ENCODE data around the gene EXOC3L4. TPM values are rescaled to one million over a fixed set of nuclear protein-coding genes. Genes with fewer than 3 reads are reported as not detected.

The EXOC3L4 gene
- total and polyA plus RNA-seq, 2 donors (not counting 3 experiments of a cell fraction or from before 2014, with no cell fraction given) = not detected

DNA sequence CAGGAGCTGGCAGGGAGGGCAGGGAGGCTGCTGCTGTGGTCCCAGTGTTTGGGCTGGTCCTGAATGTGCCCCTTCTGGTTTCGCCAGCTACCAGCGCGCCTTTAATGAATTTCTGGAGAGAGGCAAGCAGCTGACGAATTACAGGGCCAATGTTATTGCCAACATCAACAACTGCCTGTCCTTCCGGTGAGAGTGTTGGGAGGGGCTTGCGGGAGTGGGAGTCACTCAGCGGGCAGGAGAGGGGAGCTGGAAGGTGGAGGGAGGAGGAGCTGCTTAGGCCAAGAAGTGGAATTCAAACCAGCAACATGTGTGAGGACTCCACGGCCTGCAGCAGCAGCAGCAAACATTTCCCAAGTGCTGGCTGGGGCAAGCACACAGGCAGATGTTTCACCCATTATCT is 36.4 kb downstream of the EXOC3L4 start:
- H3K9me1 ChIP-seq (replicated peaks; ENCODE audit: control insufficient read depth, extremely low read depth, insufficient read depth, low read length) = no peaks in the 10 kb centered on the region
- dilution Hi-C loops (cut with MboI; ENCODE audit: extremely low pct_ligation_motif_present, low sequenced_read_pairs) (no loop called here), intact Hi-C loops (cut with micrococcal nuclease) (no loop called here)
- H3K9me3 ChIP-seq (replicated peaks; ENCODE audit: control insufficient read depth, insufficient read depth, low read length) = no peaks in the 10 kb centered on the region
- H3K27ac ChIP-seq (ENCODE audit: insufficient read depth, low read depth, low read length) = no peak overlapping the region
- H4K20me1 ChIP-seq (replicated peaks; ENCODE audit: control insufficient read depth, extremely low read depth, insufficient read depth, low read length) = no peaks in the 10 kb centered on the region
- BruUV-seq (replicated peaks) = no TSS peak
- H3K4me1 ChIP-seq (ENCODE audit: control insufficient read depth, extremely low read depth, insufficient read depth, low read length) = peaks cover 16% of the 10 kb centered on the region
- H2AFZ ChIP-seq (ENCODE audit: low read depth, low read length) = no peak overlapping the region
- H3K4me2 ChIP-seq (ENCODE audit: insufficient read depth, low read length) = no peak overlapping the region
- H3K9ac ChIP-seq (replicated peaks; ENCODE audit: extremely low read depth, insufficient read depth, low read length) = no peak overlapping the region
- H3K4me3 ChIP-seq (replicated peaks in 1 of 3; ENCODE audit: insufficient read depth in 1 of 3, low read depth in 1 of 3, low read length in 3 of 3) = no peak overlapping the region
- DNase-seq (ENCODE audit: low read depth, low spot score) = no peak
- peaks cover 0 to 28% of the 10 kb centered on the region in 2 experiments for H3K36me3 ChIP-seq (ENCODE audit: control insufficient read depth in 2 of 2, extremely low read depth in 1 of 2, insufficient read depth in 2 of 2, low read length in 2 of 2)
- POLR2A ChIA-PET = no interaction called here
- CTCF ChIA-PET = interaction anchor here (0.5 to 6.9 kb wide), 5 partner anchors 10 to 161 kb away, joined by 3 to 86 read pairs (median 5); no protein-coding TSS in a partner anchor
- TF ChIP-seq POLR2AphosphoS5 (IDR thresholded peaks at IDR 0.05; ENCODE audit: insufficient read depth, low read depth, low read length) = no peak
- no peak for TF ChIP-seq JUN (IDR thresholded peaks at IDR 0.05; ENCODE audit: borderline replicate concordance, insufficient read depth, insufficient read length, low read depth)
- no peak for TF ChIP-seq CTCF (IDR thresholded peaks at IDR 0.05; ENCODE audit: extremely low read depth in 1 of 2, insufficient read depth in 1 of 2, low read depth in 1 of 2, low read length in 2 of 2)
- no peak for TF ChIP-seq MAX (IDR thresholded peaks at IDR 0.05; ENCODE audit: insufficient read depth, insufficient read length)
- no peak for TF ChIP-seq FOS (IDR thresholded peaks at IDR 0.05; ENCODE audit: borderline replicate concordance, insufficient read depth, low read length)
- no peak for TF ChIP-seq EZH2 (IDR thresholded peaks at IDR 0.05; ENCODE audit: borderline replicate concordance, low read depth, low read length, severe bottlenecking)
- no peak for TF ChIP-seq GATA2 (IDR thresholded peaks at IDR 0.05; ENCODE audit: insufficient read depth, insufficient read length, low read depth, low read length)
- TF ChIP-seq POLR2A (IDR thresholded peaks at IDR 0.05; ENCODE audit: low read depth, low read length) = no peak
- no peaks in the 10 kb centered on the region for H3K27me3 ChIP-seq (ENCODE audit: control insufficient read depth in 2 of 2, insufficient read depth in 2 of 2, low read length in 2 of 2)
- H3K79me2 ChIP-seq (ENCODE audit: control insufficient read depth, insufficient read depth, low read length) = no peaks in the 10 kb centered on the region
- FAIRE-seq = peak; percentile 72
